Measurements from ENCODE around the gene RAB6A. TPM values are rescaled to one million over a fixed set of nuclear protein-coding genes. Genes with fewer than 3 reads are reported as not detected.
"Not testable (repeated sequence)": the region's sequence is repeated elsewhere in the genome, so short reads cannot be mapped to it uniquely, and the experiment has no call there.

RAB6A gene
- total RNA-seq, 1 experiment from 2014 or later: 63.4 TPM

DNA sequence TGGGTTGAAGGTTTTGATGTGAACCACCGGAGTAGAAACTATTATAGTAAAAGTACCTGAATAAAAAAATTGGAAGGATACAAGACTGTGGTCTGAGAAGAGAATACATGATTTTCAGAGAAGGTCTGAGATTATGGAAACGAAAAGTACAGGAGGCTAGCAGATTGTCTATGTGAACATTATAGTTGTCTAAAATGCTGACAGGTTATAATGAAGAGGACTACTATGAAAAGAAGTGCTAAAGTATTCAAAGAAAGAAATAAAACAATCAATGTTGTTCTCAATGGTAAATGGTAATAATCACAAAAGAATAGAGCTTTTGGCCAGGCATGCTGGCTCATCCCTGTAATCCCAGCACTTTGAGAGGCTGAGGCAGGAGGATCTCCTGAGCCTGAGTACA lies 34.0 kb downstream of the RAB6A start:
- DNase-seq: no peak
- Histone ChIP-seq H3K27me3 (ENCODE audit: control insufficient read depth, insufficient read depth, low read length) (no peaks in the 10 kb centered on the region), H3K4me3 (ENCODE audit: insufficient read depth, low read depth, low read length) (no peak overlapping the region), H3K36me3 (replicated peaks; ENCODE audit: control insufficient read depth, insufficient read depth, low read length) (no peaks in the 10 kb centered on the region)

- no peaks in the 10 kb centered on the region for H3K27me3 ChIP-seq (ENCODE audit: control insufficient read depth, insufficient read depth, low read length)
- H3K36me3 ChIP-seq (replicated peaks; ENCODE audit: control insufficient read depth, insufficient read depth, low read length): no peaks in the 10 kb centered on the region; the same call in 1 of the 2 replicates
- no peak overlapping the region for H3K4me3 ChIP-seq (ENCODE audit: insufficient read depth, low read depth, low read length)
- DNase-seq: no peak
Measured at GRCh38 chr11:73717136-73717535, 43.7 kb downstream of the RAB6A start.

DNA sequence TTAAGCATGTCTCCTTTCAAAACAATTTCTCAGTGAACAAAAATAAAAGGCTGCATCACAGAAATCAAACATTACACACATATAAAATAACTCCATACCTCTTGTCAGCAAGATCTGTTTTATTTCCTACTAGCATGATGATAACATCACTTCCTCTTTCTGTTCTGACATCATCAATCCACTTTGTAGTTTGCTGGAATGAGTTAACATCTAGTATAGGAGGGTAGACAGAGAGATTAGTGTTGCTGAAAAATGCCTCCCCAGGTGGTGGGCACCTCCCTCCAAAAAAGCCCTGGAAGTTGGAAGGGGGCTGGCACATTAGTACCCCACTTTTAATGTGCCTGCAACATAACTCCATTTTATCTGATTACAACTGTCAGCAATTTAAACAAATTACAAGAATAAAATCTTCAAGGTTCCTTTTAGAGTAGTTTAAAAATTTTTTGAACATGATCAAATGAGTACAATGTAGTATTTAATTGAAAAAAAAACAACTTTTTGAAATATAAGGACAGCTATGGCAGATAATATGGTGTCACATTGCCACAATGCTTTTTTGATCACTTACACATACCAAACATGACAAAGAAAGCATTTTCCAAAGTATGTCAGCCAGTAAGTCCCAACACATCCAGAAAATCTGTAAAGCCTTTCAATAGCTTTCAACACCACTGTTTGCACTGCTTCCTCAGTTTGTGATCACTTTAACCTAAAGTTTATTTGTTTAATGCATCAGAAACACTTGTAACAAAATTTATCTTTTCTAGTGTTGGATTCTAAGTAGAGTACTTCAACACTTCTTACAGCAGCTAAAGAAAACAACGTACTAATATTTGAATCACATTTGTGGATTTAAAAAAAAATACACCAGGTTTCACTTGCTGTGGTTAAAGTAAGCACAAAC lies 44.5 kb downstream of the RAB6A start:
- no peaks in the 10 kb centered on the region; the same call in 1 of the 2 replicates for H3K36me3 ChIP-seq (replicated peaks; ENCODE audit: control insufficient read depth, insufficient read depth, low read length)

DNA sequence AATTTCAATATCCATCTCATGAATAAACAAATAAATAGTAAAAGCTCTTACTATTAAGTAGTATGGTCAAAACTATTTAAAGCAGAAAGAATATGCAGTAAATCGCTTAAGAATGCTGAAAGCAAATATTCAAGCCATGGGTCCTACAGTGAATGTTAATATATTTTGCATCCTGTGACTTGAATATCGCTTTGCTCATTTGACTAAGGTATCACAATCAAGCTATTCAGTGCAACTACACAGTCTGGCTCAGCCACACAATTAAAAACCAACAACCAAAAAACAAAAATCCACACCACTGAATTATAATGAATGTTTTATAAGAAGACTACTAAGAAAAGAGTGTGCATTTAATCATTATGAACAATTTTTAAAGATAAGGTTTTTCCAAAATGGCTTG lies 45.3 kb downstream of the RAB6A start:
- DNase-seq: no peak
- Histone ChIP-seq H3K27me3 (ENCODE audit: control insufficient read depth, insufficient read depth, low read length) (no peaks in the 10 kb centered on the region), H3K4me3 (ENCODE audit: insufficient read depth, low read depth, low read length) (no peak overlapping the region), H3K36me3 (replicated peaks; ENCODE audit: control insufficient read depth, insufficient read depth, low read length) (no peaks in the 10 kb centered on the region; the same call in 1 of the 2 replicates)

More for the DNA sequence above, 44.5 kb downstream of the RAB6A start:
- H3K27me3 ChIP-seq (ENCODE audit: control insufficient read depth, insufficient read depth, low read length): no peaks in the 10 kb centered on the region
- H3K4me3 ChIP-seq (ENCODE audit: insufficient read depth, low read depth, low read length): no peak overlapping the region
- DNase-seq: no peak

DNA sequence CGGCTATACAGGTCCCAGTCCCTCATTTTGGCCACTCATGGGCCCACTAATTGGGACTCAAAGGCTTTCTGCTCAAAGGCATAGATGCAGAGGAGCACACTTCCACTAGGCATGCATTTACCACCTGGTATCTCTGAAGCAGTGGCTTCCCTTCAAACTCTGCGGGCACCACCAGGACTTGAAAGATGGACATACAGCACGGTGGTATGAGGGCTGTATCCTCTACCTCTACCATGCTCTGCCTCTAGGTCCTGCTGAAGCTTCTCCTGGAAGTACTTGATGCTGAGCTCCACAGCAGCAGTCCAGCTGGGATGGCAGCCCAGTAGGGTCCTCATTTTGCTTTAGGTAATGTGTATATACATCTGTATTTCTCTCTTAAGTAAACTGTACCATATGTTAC lies 49.9 kb downstream of the RAB6A start:
- no peak for DNase-seq
- Histone ChIP-seq H3K4me3 (ENCODE audit: insufficient read depth, low read depth, low read length) (no peak overlapping the region), H3K36me3 (replicated peaks; ENCODE audit: control insufficient read depth, insufficient read depth, low read length) (no peaks in the 10 kb centered on the region; the same call in 1 of the 2 replicates), H3K27me3 (ENCODE audit: control insufficient read depth, insufficient read depth, low read length) (no peaks in the 10 kb centered on the region)

DNA sequence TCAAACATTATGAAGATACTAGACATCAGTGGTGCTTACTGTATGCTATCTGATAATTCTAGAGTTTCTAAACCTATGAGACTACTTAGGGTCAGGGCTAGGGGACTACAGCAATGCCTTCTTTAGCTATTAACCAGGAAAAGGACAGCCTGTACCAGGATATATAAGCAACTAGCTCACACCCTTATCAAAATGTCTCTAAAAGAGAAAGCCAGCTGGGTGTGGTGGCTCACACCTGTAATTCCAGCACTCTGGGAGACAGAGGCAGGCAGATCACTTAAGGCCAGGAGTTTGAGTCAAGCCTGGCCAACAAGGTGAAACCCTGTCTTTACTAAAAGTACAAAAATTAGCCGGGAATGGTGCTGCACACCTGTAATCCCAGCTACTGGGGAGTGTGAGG lies 55.8 kb downstream of the RAB6A start:
- Histone ChIP-seq H3K27me3 (ENCODE audit: control insufficient read depth, insufficient read depth, low read length) (no peaks in the 10 kb centered on the region), H3K4me3 (ENCODE audit: insufficient read depth, low read depth, low read length) (no peak overlapping the region), H3K36me3 (replicated peaks; ENCODE audit: control insufficient read depth, insufficient read depth, low read length) (no peaks in the 10 kb centered on the region; the same call in none of the 2 replicates)
- DNase-seq: no peak

DNA sequence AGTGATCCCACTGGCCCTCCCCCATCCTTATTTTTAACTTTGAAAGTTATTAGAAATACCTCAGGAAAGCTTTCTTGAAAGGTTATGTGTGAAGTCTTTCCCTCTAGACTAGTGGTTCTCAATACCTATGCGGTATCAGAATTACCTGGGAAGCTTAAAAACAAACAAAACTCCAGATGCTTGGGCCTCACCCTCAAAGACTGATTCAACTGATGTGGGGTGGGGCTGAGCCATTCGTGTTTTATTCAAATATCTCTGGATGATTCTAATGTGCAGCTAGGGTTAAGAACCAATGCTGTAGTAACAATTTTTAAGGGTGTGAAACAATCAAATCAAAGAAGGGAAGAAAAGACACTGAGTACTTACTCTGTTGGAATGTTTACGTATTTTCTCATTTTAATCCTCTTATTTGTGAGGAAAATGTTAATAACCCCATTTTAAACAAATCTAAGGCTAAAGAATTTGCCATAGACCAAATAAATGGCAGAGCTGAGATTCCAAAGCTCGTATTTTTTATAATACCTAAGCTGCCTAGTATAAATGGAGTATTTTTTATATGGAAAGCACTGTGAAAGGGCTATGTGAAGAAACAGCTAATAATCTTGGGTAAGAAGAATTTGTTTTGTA lies 66.9 kb downstream of the RAB6A start:
- no peaks in the 10 kb centered on the region for H3K27me3 ChIP-seq (ENCODE audit: control insufficient read depth, insufficient read depth, low read length)
- no peaks in the 10 kb centered on the region; the same call in 1 of the 2 replicates for H3K36me3 ChIP-seq (replicated peaks; ENCODE audit: control insufficient read depth, insufficient read depth, low read length)
- no peak overlapping the region for H3K4me3 ChIP-seq (ENCODE audit: insufficient read depth, low read depth, low read length)
- no peak for DNase-seq

DNA sequence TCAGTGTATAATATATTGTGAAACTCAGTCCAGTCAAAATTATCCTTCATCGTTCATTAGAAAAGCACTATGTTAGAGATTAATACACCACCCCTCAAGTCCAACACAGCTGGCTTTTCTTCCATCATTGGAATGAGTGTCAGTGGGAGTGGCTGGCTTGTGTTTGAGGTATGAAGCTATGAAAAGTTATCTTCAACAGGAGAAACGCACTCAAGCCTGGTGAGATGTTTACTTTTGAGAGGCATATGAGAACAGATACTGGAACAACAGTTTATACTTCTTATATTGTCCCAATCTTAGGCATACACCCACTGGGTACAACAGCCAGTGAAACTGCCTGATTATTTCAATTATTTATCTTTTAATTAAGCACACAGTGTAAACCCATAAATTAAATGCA lies 80.2 kb downstream of the RAB6A start:
- DNase-seq: no peak
- 0 out of 2 replicates have a peak, but pooled peaks cover 1% of the 10 kb centered on the region for H3K36me3 ChIP-seq (replicated peaks; ENCODE audit: control insufficient read depth, insufficient read depth, low read length)
- H3K4me3 ChIP-seq (ENCODE audit: insufficient read depth, low read depth, low read length): no peak overlapping the region
- H3K27me3 ChIP-seq (ENCODE audit: control insufficient read depth, insufficient read depth, low read length): no peaks in the 10 kb centered on the region

- not testable (repeated sequence) for H3K27me3 ChIP-seq (ENCODE audit: control insufficient read depth, insufficient read depth, low read length); DNase-seq; H3K36me3 ChIP-seq (replicated peaks; ENCODE audit: control insufficient read depth, insufficient read depth, low read length); H3K4me3 ChIP-seq (ENCODE audit: insufficient read depth, low read depth, low read length)
Measured at GRCh38 chr11:73676552-73676951, 84.3 kb downstream of the RAB6A start.

DNA sequence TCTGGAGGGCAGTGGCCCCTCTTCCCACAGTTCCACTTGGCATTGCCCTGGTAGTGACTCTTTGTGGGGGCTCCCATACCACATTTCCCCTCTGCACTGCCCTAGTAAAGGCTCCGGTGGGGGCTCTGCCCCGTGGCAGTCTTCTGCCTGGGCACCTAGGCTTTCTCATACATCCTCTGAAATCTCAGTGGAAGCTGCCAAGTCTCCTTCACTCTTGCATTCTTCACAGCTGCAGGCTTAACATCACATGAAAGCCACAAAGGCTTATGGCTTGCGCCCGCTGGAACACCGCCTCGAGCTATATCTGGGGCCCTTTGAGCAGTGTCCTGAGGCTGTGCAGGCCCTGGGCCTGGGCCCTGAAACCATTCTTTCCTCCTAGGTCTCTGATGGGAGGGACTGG lies 89.2 kb downstream of the RAB6A start:
- no peak for DNase-seq
- Histone ChIP-seq H3K4me3 (ENCODE audit: insufficient read depth, low read depth, low read length) (no peak overlapping the region), H3K27me3 (ENCODE audit: control insufficient read depth, insufficient read depth, low read length) (no peaks in the 10 kb centered on the region), H3K36me3 (replicated peaks; ENCODE audit: control insufficient read depth, insufficient read depth, low read length) (no peaks in the 10 kb centered on the region)

GRCh38 chr11:73670808-73671207 lies 90.1 kb downstream of the RAB6A start:
- DNase-seq: no peak
- Histone ChIP-seq H3K4me3 (ENCODE audit: insufficient read depth, low read depth, low read length) (no peak overlapping the region), H3K27me3 (ENCODE audit: control insufficient read depth, insufficient read depth, low read length) (no peaks in the 10 kb centered on the region), H3K36me3 (replicated peaks; ENCODE audit: control insufficient read depth, insufficient read depth, low read length) (no peaks in the 10 kb centered on the region)

DNA sequence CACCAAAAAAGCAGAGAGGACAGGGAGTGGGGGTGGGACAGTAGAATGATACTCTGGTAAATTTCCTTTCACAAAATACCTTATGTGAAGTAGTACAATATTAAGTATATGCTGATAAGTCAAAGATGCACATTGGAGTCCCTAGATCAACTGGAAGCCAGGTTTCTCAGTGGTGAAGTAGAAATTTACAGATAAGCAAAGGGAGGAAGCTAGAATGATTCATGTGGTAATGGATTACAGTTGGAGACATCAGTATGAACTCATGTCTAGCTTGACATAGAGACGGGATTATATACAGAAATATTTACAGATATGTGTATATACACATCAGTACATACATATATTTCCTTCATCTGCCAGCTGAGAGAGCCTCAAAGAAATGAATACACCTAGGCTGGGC lies 93.0 kb downstream of the RAB6A start:
- H3K27me3 ChIP-seq (ENCODE audit: control insufficient read depth, insufficient read depth, low read length): peaks cover 2% of the 10 kb centered on the region; the same call in 1 of the 2 replicates
- no peak overlapping the region for H3K4me3 ChIP-seq (ENCODE audit: insufficient read depth, low read depth, low read length)
- no peaks in the 10 kb centered on the region for H3K36me3 ChIP-seq (replicated peaks; ENCODE audit: control insufficient read depth, insufficient read depth, low read length)
- no peak for DNase-seq

DNA sequence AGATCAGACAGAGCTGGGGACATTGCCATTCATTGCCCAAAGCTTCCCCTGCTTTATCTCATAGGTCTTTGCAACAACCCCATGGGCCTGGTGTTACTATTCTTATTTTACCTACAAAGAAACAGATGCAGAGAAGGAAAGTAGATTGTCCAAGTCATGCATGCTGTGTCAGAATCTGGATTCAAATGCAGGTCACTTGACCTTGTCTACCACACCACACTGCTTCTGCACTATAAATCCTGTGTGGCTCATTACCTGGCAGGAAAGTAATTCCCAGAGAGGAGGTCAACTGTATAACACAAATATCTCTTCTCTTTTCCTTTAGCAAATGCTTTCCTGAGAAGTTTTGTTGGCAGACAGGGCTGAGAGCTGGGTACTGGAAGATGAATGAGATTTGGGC lies 96.0 kb downstream of the RAB6A start:
- H3K27me3 ChIP-seq (ENCODE audit: control insufficient read depth, insufficient read depth, low read length): peaks cover 21% of the 10 kb centered on the region
- no peak overlapping the region for H3K4me3 ChIP-seq (ENCODE audit: insufficient read depth, low read depth, low read length)
- no peak for DNase-seq
- no peaks in the 10 kb centered on the region for H3K36me3 ChIP-seq (replicated peaks; ENCODE audit: control insufficient read depth, insufficient read depth, low read length)

GRCh38 chr11:73663604-73664495 lies 97.0 kb downstream of the RAB6A start:
- DNase-seq: peak; percentile 24
- H3K27me3 ChIP-seq (ENCODE audit: control insufficient read depth, insufficient read depth, low read length): peaks cover 27% of the 10 kb centered on the region
- no peaks in the 10 kb centered on the region for H3K36me3 ChIP-seq (replicated peaks; ENCODE audit: control insufficient read depth, insufficient read depth, low read length)
- H3K4me3 ChIP-seq (ENCODE audit: insufficient read depth, low read depth, low read length): no peak overlapping the region
